Upper lobe of right lung (tissue), 1 donor: ENCODE results near the gene ARID1B. TPM values are rescaled to one million over a fixed set of nuclear protein-coding genes. Genes with fewer than 3 reads are reported as not detected.

ENCODE experiments used
- ATAC-seq: fragments of 200-7000 bp; cut with Tn5 transposase; one replicate; pipeline ENCODE4 v1.9.1; 2020; ENCODE audit warnings: mild to moderate bottlenecking, moderate library complexity
- DNase-seq: peaks from one replicate; pipeline ENCODE4 v3.0.0-alpha.2; 2020
- H3K27ac ChIP-seq: fragments of 200-600 bp; one replicate; pipeline ENCODE4 v1.8.0; 2022
- H3K27me3 ChIP-seq: fragments of 200-600 bp; one replicate; pipeline ENCODE4 v1.8.0; 2022; ENCODE audit warnings: mild to moderate bottlenecking
- H3K36me3 ChIP-seq: fragments of 200-600 bp; one replicate; pipeline ENCODE4 v1.8.0; 2022
- H3K4me1 ChIP-seq: fragments of 200-600 bp; one replicate; pipeline ENCODE4 v1.8.0; 2022
- H3K4me3 ChIP-seq: fragments of 200-600 bp; one replicate; pipeline ENCODE4 v1.8.0; 2022; ENCODE audit warnings: mild to moderate bottlenecking
- H3K9me3 ChIP-seq: fragments of 200-600 bp; one replicate; pipeline ENCODE4 v1.8.0; 2022
- intact Hi-C: fragments of 100-400 bp; cut with DNase I; formaldehyde crosslinking; loops from one replicate; pipeline ENCODE4 v1.11.0; 2022
- total RNA-seq: library from RNA; stranded (reverse); fragmentation: NEBNext Ultra II Directional; extraction: Animal tissue kit (Norgen Biotek cat#: 25700); gene quantifications from one replicate; pipeline ENCODE4 v1.2.1, GENCODE V29; 2021
- TF ChIP-seq, protein P1 (sequence below): fragments of 200-600 bp; IDR thresholded peaks from one replicate; pipeline ENCODE4 v1.8.0; 2022; ENCODE audit warnings: antibody characterized with exemption
- donor health status: DM: no; HTN: yes; CAD: no; lungs with severe emphysema.

ARID1B gene
- total RNA-seq, 1 donor from 2014 or later = 80.4 TPM

DNA sequence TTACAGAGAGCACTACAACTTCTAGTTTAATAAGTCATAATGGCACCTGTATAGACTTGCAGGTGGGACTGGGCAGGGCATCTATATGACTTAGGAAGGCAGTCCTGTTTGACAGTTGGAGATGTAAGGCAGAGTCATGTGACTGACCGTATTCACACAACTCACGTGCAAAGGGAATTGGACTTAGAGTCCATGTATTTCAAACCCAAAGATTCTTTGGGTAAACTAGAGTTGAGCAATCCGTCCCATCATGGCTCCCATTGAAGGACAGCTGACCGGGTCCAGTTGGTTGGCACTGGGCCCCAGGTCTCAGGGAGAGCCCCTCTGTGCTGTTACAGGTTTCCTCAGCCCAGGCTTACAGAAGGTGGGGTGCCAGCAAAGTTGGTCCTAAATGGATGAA is 121.9 kb downstream of the ARID1B start:
- intact Hi-C loops = no loop called here
- TF ChIP-seq, protein P1, sequence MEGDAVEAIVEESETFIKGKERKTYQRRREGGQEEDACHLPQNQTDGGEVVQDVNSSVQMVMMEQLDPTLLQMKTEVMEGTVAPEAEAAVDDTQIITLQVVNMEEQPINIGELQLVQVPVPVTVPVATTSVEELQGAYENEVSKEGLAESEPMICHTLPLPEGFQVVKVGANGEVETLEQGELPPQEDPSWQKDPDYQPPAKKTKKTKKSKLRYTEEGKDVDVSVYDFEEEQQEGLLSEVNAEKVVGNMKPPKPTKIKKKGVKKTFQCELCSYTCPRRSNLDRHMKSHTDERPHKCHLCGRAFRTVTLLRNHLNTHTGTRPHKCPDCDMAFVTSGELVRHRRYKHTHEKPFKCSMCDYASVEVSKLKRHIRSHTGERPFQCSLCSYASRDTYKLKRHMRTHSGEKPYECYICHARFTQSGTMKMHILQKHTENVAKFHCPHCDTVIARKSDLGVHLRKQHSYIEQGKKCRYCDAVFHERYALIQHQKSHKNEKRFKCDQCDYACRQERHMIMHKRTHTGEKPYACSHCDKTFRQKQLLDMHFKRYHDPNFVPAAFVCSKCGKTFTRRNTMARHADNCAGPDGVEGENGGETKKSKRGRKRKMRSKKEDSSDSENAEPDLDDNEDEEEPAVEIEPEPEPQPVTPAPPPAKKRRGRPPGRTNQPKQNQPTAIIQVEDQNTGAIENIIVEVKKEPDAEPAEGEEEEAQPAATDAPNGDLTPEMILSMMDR = no peak
- H3K27ac ChIP-seq = no peak overlapping the region

DNA sequence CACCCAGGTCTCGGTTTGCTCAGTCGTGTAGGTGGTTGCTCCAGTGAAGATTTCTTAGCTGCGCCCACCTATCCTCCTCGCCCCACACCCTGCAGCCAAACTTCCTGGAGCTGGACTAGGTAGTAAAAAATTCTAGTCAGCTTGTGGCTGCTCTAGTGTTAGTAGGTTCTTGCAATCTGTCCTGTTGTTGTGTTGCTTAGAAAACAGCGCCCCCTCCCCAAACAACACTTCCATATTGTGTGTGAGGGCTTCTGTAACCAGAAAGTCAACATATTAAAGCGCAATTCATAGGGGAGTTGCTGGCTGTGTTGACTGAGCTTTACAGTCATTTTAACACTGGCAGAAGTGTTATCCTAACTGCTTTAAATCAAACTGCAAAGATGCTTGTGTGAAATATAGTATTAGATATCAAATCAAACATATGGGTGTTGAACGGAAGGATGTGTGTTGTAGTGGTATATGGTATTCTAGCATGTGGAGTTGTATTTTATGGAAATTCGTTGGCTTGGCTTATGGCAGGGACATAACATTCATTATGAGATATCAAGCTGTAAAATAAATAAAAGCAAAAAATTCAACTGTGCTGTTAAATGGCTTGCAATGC is 122.5 kb downstream of the ARID1B start:
- H3K9me3 ChIP-seq = no peaks in the 10 kb centered on the region
- TF ChIP-seq, protein P1 = no peak
- no peaks in the 10 kb centered on the region for H3K27me3 ChIP-seq
- no peaks in the 10 kb centered on the region for H3K4me1 ChIP-seq
- H3K36me3 ChIP-seq = peaks cover 8% of the 10 kb centered on the region
- H3K27ac ChIP-seq = no peak overlapping the region
- DNase-seq (no peak), ATAC-seq (no peak)
- H3K4me3 ChIP-seq = no peak overlapping the region
- intact Hi-C loops = no loop called here

More for the DNA sequence above, 121.9 kb downstream of the ARID1B start:
- H3K9me3 ChIP-seq = no peaks in the 10 kb centered on the region
- DNase-seq = no peak
- H3K27me3 ChIP-seq = no peaks in the 10 kb centered on the region
- ATAC-seq = no peak
- H3K36me3 ChIP-seq = peaks cover 8% of the 10 kb centered on the region
- no peak overlapping the region for H3K4me3 ChIP-seq
- no peaks in the 10 kb centered on the region for H3K4me1 ChIP-seq

DNA sequence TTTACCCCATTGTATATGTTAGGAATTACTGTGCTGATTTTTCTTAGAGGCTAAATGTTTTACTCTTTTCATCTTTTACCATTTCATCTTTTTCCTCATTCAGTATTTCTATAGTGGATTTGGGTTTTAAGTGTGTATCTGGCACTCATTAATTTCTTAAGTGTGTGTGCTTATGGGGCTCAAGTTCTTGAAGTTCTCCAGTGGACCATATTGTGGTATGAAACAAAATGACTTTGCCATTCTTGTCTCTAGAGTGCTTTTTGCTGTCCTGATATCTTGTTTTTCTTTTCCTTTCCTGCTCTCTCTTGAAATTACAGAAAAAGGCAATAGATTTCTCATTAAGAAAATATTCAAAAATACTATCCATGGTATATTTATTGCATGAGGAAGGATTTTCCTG is 123.1 kb downstream of the ARID1B start:
- no peak for DNase-seq
- Histone ChIP-seq H3K4me3 (no peak overlapping the region), H3K36me3 (peaks cover 8% of the 10 kb centered on the region), H3K27me3 (no peaks in the 10 kb centered on the region), H3K4me1 (no peaks in the 10 kb centered on the region), H3K27ac (no peak overlapping the region), H3K9me3 (no peaks in the 10 kb centered on the region)
- ATAC-seq = no peak
- TF ChIP-seq, protein P1 = no peak
- intact Hi-C loops = no loop called here

DNA sequence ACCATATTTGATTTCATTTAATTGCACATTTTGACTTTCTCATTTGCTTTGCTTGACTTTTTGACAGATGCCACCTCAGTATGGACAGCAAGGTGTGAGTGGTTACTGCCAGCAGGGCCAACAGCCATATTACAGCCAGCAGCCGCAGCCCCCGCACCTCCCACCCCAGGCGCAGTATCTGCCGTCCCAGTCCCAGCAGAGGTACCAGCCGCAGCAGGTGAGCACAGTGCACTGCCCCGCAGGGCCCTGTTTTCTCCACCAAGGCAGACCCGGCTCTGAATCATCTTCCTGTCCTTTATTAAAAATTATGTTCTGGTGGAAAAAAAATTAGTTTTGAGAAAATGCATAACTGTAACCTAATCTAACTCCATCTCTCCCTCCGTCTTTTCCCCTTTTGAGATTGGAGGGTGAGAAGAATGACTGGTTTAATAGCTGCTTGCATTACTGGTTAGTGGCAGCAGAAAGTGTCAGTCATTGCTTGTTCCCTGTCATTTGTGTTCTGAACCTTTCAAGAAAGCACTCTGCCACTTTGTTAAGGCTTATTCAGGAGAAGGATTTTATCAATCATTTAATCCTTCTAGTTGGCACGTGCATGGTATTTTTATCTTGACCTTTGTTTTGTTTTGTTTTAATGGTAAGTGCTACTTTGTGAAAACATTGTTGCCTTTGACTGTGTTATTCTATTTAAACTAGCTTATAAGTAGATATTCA is 124.3 kb downstream of the ARID1B start:
- TF ChIP-seq, protein P1 = no peak
- Histone ChIP-seq H3K27me3 (no peaks in the 10 kb centered on the region), H3K4me1 (no peaks in the 10 kb centered on the region), H3K9me3 (no peaks in the 10 kb centered on the region), H3K27ac (no peak overlapping the region), H3K36me3 (peaks cover 8% of the 10 kb centered on the region), H3K4me3 (no peak overlapping the region)
- DNase-seq = no peak
- intact Hi-C loops = no loop called here
- no peak for ATAC-seq

DNA sequence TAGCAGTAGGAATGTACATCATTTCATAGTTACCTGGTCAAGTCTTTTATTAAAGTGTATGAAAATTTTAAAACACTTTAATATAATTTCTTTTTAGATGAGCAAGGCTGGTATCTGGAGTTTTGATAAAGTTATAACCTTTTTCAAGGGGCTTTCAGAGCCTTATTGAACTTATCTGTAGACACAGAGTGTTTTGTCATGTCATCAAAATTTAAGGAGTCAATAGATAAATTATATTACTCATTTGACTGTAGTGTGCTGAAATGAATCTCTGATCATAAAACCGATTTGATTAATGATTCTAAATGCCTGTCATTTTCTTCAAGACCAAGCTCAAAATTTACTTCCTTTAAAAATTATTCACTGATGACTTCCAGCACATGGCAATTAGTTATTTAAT is 125.6 kb downstream of the ARID1B start:
- DNase-seq (no peak), ATAC-seq (no peak)
- H3K9me3 ChIP-seq = no peaks in the 10 kb centered on the region
- peaks cover 8% of the 10 kb centered on the region for H3K36me3 ChIP-seq
- no peaks in the 10 kb centered on the region for H3K27me3 ChIP-seq
- no peak overlapping the region for H3K4me3 ChIP-seq
- no peak overlapping the region for H3K27ac ChIP-seq
- no peaks in the 10 kb centered on the region for H3K4me1 ChIP-seq
- intact Hi-C loops = no loop called here
- TF ChIP-seq, protein P1 = no peak
